Measurements from ENCODE around the gene MTHFD1L.

MTHFD1L gene

DNA sequence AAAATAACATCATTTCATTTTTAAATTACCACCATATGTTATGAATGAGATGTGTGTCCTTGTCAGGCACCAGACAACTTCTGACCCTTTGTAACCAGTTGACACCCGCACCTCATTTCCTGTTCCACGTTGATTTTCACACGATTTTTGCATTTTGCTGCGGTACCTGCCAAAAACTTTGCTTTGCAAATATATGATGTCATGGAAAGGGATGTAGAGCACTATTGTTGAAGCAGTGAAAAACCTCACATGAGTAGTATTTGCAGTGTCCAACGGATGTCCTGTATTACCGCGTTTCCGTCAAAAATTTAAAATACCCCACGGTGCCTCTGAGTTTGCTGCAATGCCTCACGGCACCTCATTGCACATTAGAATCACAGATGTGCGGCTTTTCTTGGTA is 115.6 kb downstream of the MTHFD1L start:
- Histone ChIP-seq H3K4me3 (ENCODE audit: low read length) (no peak overlapping the region), H3K27ac (ENCODE audit: low read length) (no peak overlapping the region), H3K9me3 (ENCODE audit: control insufficient read depth, insufficient read depth, low read length) (no peaks in the 10 kb centered on the region), H3K4me1 (ENCODE audit: control insufficient read depth, insufficient read depth, low read length) (no peaks in the 10 kb centered on the region), H3K36me3 (ENCODE audit: control insufficient read depth, insufficient read depth, low read length) (no peaks in the 10 kb centered on the region), H3K27me3 (ENCODE audit: control insufficient read depth, insufficient read depth, low read length) (no peaks in the 10 kb centered on the region)
- DNase-seq (ENCODE audit: low read depth, low spot score), result no peak
- WGBS (ENCODE audit: insufficient coverage, insufficient read length), result no CpG with 5 or more reads among the region's 11 CpGs

DNA sequence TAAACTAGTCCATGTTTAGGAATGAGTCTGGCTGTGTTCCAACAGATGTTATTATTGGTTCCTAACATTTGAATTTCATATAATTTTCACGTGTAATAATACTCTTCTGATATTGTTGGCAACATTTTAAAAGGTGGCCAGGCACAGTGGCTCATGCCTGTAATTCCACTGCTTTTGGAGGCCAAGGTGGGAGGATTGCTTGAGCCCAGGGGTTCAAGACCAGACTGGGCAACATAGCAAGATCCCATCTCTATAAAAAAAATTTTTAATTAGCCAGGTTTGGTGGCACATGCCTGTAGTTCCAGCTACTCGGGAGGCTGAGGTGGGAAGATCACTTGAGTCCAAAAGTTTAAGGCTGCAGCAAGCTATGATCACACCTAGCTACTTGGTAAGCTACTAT is 116.2 kb downstream of the MTHFD1L start:
- no peak for DNase-seq (ENCODE audit: low read depth, low spot score)
- no peaks in the 10 kb centered on the region for H3K9me3 ChIP-seq (ENCODE audit: control insufficient read depth, insufficient read depth, low read length)
- no peaks in the 10 kb centered on the region for H3K4me1 ChIP-seq (ENCODE audit: control insufficient read depth, insufficient read depth, low read length)
- no peaks in the 10 kb centered on the region for H3K27me3 ChIP-seq (ENCODE audit: control insufficient read depth, insufficient read depth, low read length)
- no peaks in the 10 kb centered on the region for H3K36me3 ChIP-seq (ENCODE audit: control insufficient read depth, insufficient read depth, low read length)
- WGBS (ENCODE audit: insufficient coverage, insufficient read length), result no CpG with 5 or more reads among the region's 2 CpGs
- no peak overlapping the region for H3K27ac ChIP-seq (ENCODE audit: low read length)
- no peak overlapping the region for H3K4me3 ChIP-seq (ENCODE audit: low read length)

DNA sequence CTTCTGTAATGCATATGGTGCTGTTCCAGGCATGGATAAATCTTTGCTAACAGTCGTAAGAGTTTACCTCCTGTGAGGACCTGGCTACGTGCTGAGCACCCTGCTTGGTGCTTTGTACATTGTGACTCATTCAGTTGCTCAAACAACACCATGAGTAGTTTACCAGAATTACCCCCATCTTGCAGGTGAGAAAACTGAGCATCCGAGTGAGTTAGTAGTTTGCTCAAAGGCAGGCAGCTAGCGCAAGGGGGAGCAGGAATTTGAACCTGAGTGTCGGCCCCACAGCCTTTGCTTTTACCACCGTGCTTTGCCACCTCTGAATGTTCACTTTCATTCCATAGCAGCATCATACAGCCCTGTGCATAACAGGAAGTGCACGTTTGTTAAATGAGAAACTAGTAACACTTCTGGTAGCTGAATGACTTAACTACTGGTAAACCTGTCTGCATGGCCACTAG is 121.9 kb downstream of the MTHFD1L start:
- Histone ChIP-seq H3K36me3 (ENCODE audit: control insufficient read depth, insufficient read depth, low read length) (no peaks in the 10 kb centered on the region), H3K27me3 (ENCODE audit: control insufficient read depth, insufficient read depth, low read length) (no peaks in the 10 kb centered on the region), H3K4me3 (ENCODE audit: low read length) (no peak overlapping the region), H3K9me3 (ENCODE audit: control insufficient read depth, insufficient read depth, low read length) (no peaks in the 10 kb centered on the region), H3K27ac (ENCODE audit: low read length) (no peak overlapping the region), H3K4me1 (ENCODE audit: control insufficient read depth, insufficient read depth, low read length) (no peaks in the 10 kb centered on the region)
- no CpG with 5 or more reads among the region's 7 CpGs for WGBS (ENCODE audit: insufficient coverage, insufficient read length)
- no peak for DNase-seq (ENCODE audit: low read depth, low spot score)

DNA sequence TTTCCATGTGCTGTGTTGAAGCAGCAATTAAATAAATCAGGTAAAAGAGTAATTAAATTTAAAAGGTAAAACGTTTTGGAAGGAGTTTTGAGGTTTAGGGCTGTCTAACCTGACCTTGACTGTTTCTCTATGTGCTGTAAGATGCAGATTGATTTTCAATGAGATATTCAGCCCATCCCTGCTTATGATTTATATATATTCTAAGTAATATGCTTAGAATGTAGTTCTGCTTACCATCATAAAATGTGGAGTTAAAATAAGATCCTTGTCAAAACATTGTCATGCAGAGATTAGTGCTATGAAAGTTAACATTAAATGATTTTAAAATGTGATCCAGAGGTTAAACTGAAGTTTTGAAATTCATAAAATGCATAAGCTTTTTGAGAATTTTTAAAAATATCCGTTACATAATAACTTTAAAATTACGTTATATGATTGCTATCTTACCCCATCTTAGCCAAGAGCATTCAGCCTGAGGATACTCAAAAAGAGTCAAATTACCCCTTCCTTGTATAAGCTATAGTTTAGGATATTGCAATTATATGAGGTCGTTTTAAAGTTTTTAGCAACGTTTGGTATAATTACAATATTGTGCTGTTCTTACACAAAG is 122.5 kb downstream of the MTHFD1L start:
- Histone ChIP-seq H3K4me1 (ENCODE audit: control insufficient read depth, insufficient read depth, low read length) (no peaks in the 10 kb centered on the region), H3K27me3 (ENCODE audit: control insufficient read depth, insufficient read depth, low read length) (no peaks in the 10 kb centered on the region), H3K4me3 (ENCODE audit: low read length) (no peak overlapping the region), H3K27ac (ENCODE audit: low read length) (no peak overlapping the region), H3K36me3 (ENCODE audit: control insufficient read depth, insufficient read depth, low read length) (no peaks in the 10 kb centered on the region), H3K9me3 (ENCODE audit: control insufficient read depth, insufficient read depth, low read length) (no peaks in the 10 kb centered on the region)
- DNase-seq (ENCODE audit: low read depth, low spot score), result no peak
- WGBS (ENCODE audit: insufficient coverage, insufficient read length), result 100% methylated on average over 3 of the region's 5 CpGs

DNA sequence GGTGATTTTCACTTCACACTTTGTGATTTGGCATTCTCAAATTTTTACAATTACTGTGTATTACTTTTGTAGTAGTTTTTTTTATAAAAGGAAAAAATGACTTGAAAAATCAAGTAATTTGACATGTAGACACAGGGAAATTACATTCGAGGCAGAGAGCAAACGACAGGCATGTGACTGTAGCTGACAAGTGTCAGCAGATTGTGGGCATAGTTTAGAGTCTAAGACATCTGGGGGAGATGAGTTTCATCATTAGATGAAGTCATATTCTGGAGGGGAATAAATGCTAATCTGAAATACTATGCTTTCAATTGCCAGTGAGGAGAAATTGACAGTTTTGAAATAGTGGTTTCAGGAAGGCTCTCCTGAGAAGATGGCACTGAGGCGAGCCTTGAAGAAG is 126.0 kb downstream of the MTHFD1L start:
- H3K4me3 ChIP-seq (ENCODE audit: low read length), result no peak overlapping the region
- no peaks in the 10 kb centered on the region for H3K4me1 ChIP-seq (ENCODE audit: control insufficient read depth, insufficient read depth, low read length)
- no peak overlapping the region for H3K27ac ChIP-seq (ENCODE audit: low read length)
- no CpG with 5 or more reads among the region's 3 CpGs for WGBS (ENCODE audit: insufficient coverage, insufficient read length)
- DNase-seq (ENCODE audit: low read depth, low spot score), result no peak
- H3K36me3 ChIP-seq (ENCODE audit: control insufficient read depth, insufficient read depth, low read length), result no peaks in the 10 kb centered on the region
- no peaks in the 10 kb centered on the region for H3K9me3 ChIP-seq (ENCODE audit: control insufficient read depth, insufficient read depth, low read length)
- no peaks in the 10 kb centered on the region for H3K27me3 ChIP-seq (ENCODE audit: control insufficient read depth, insufficient read depth, low read length)

DNA sequence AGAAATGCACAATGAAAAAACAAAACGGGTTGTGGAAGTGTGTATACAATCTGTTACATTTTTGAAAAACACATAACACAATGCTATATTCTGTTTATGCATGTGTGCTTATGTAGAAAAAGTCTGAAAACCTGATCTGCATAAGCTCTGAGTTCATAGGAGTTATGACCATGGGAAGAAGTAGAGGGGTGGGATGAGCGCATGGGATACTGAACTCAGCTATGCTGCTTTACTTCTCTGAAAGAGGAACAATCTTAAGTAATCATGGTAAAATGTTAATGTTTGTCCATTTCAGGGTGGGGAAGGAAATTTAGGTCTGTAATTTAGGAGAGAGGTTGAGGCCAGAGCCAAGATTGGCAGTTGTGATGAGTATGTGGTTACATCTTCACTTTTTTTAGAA is 126.8 kb downstream of the MTHFD1L start:
- Histone ChIP-seq H3K36me3 (ENCODE audit: control insufficient read depth, insufficient read depth, low read length) (no peaks in the 10 kb centered on the region), H3K27ac (ENCODE audit: low read length) (no peak overlapping the region), H3K27me3 (ENCODE audit: control insufficient read depth, insufficient read depth, low read length) (no peaks in the 10 kb centered on the region), H3K9me3 (ENCODE audit: control insufficient read depth, insufficient read depth, low read length) (no peaks in the 10 kb centered on the region), H3K4me3 (ENCODE audit: low read length) (no peak overlapping the region), H3K4me1 (ENCODE audit: control insufficient read depth, insufficient read depth, low read length) (no peaks in the 10 kb centered on the region)
- WGBS (ENCODE audit: insufficient coverage, insufficient read length), result no CpG with 5 or more reads among the region's 2 CpGs
- no peak for DNase-seq (ENCODE audit: low read depth, low spot score)

DNA sequence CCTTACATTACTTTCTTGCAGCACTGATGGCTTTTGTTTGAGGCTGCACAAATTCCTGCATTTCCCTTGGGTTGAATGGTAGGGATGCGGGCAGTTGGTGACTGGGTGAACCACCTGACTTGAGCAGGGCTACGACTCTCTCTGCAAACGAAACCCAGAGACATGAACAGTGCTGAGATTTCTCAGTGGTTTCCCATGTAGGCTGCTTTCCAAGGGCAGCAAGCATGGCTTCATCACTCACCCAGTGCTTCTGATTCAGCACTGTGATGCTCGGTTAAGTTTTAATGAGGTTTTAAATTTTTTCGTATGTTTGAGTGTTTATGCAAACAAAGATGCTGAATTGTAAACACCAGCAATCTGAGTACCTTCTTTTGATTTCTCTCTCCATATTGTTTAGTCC is 127.2 kb downstream of the MTHFD1L start:
- DNase-seq (ENCODE audit: low read depth, low spot score), result no peak
- no CpG with 5 or more reads among the region's 5 CpGs for WGBS (ENCODE audit: insufficient coverage, insufficient read length)
- no peak overlapping the region for H3K27ac ChIP-seq (ENCODE audit: low read length)
- no peaks in the 10 kb centered on the region for H3K4me1 ChIP-seq (ENCODE audit: control insufficient read depth, insufficient read depth, low read length)
- H3K4me3 ChIP-seq (ENCODE audit: low read length), result no peak overlapping the region
- no peaks in the 10 kb centered on the region for H3K9me3 ChIP-seq (ENCODE audit: control insufficient read depth, insufficient read depth, low read length)
- H3K36me3 ChIP-seq (ENCODE audit: control insufficient read depth, insufficient read depth, low read length), result no peaks in the 10 kb centered on the region
- no peaks in the 10 kb centered on the region for H3K27me3 ChIP-seq (ENCODE audit: control insufficient read depth, insufficient read depth, low read length)

DNA sequence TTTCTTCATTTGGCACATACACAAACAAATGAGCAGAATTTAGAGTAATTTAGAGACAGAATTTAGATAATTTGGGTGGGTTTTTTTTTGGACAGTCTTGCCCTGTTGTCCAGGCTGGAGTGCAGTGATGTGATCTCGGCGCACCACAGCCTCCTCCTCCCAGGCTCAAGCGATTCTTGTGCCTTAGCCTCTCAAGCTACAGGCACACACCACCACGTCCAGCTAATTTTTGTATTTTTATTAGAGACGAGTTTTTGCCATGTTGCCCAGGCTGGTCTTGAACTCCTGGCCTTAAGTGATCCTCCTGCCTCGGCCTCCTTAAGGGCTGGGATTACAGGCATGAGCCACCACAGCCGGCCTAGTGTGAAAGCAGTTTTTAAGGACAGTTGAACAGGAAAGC is 127.8 kb downstream of the MTHFD1L start:
- H3K4me1 ChIP-seq (ENCODE audit: control insufficient read depth, insufficient read depth, low read length), result no peaks in the 10 kb centered on the region
- DNase-seq (ENCODE audit: low read depth, low spot score), result no peak
- no peak overlapping the region for H3K4me3 ChIP-seq (ENCODE audit: low read length)
- no peak overlapping the region for H3K27ac ChIP-seq (ENCODE audit: low read length)
- H3K27me3 ChIP-seq (ENCODE audit: control insufficient read depth, insufficient read depth, low read length), result no peaks in the 10 kb centered on the region
- WGBS (ENCODE audit: insufficient coverage, insufficient read length), result no CpG with 5 or more reads among the region's 7 CpGs
- H3K36me3 ChIP-seq (ENCODE audit: control insufficient read depth, insufficient read depth, low read length), result no peaks in the 10 kb centered on the region
- no peaks in the 10 kb centered on the region for H3K9me3 ChIP-seq (ENCODE audit: control insufficient read depth, insufficient read depth, low read length)

DNA sequence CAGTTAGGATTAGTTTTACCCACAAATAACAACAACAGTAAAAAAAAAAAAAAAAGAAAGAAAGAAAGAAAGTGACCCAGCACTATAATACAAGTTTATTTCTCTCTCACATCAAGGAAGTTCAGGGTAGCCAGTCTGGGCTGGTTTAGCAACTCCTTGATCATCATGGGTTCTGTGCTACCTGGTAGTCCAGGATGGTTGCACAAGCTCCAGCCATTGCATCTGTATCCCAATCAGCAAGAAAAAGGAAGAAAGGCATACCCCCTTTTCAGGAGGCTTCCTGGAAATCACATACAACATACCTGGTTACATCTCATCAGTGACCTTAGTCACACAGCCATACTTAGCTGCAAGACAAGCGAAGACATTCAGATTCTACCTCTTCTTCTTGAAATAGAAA is 128.5 kb downstream of the MTHFD1L start:
- no peak for DNase-seq (ENCODE audit: low read depth, low spot score)
- Histone ChIP-seq H3K4me3 (ENCODE audit: low read length) (no peak overlapping the region), H3K9me3 (ENCODE audit: control insufficient read depth, insufficient read depth, low read length) (no peaks in the 10 kb centered on the region), H3K27ac (ENCODE audit: low read length) (no peak overlapping the region), H3K4me1 (ENCODE audit: control insufficient read depth, insufficient read depth, low read length) (no peaks in the 10 kb centered on the region), H3K36me3 (ENCODE audit: control insufficient read depth, insufficient read depth, low read length) (no peaks in the 10 kb centered on the region), H3K27me3 (ENCODE audit: control insufficient read depth, insufficient read depth, low read length) (no peaks in the 10 kb centered on the region)
- no CpG with 5 or more reads among the region's 1 CpG for WGBS (ENCODE audit: insufficient coverage, insufficient read length)

DNA sequence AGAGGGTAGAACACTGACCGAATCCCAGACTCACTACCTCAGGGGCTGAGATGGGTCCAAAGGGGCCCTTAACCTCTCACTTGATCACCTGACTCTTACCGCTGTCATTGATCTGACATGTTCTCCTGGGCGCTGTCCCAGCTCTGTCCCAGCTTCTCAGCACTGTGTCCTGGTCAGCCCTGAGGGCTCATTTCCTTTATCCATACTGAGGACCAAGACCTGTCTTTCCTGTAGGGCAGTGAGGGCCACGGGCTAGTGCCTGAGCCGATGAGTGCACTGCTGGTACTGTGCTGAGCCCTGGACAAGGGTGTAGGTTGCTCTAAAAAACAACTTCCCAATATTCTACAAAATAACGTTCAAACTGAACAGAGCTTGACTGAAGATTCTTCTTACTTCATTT is 131.5 kb downstream of the MTHFD1L start:
- WGBS (ENCODE audit: insufficient coverage, insufficient read length), result no CpG with 5 or more reads among the region's 6 CpGs
- Histone ChIP-seq H3K4me3 (ENCODE audit: low read length) (no peak overlapping the region), H3K27ac (ENCODE audit: low read length) (no peak overlapping the region)

DNA sequence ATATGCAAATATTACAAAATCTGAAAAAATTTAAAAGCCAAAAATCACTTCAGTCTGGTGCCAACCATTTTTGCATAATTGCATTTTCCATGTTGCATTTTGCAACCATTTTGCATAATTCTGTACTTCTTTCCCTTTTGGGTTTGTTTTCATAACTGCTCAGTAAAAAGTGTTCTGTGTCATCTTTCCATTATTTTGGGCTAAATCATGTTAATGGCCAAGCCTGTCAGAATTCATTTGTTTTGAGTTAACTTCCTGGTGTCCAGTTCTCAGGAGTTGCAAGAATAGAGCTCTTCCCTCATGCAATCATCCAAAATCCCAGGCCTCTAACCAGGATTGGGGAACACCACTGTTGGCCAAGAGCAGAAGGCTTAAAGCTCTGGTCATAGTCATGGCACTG is 133.6 kb downstream of the MTHFD1L start:
- H3K4me1 ChIP-seq (ENCODE audit: control insufficient read depth, insufficient read depth, low read length), result no peaks in the 10 kb centered on the region
- no peak for DNase-seq (ENCODE audit: low read depth, low spot score)
- H3K27ac ChIP-seq (ENCODE audit: low read length), result no peak overlapping the region
- no peak overlapping the region for H3K4me3 ChIP-seq (ENCODE audit: low read length)
- H3K36me3 ChIP-seq (ENCODE audit: control insufficient read depth, insufficient read depth, low read length), result no peaks in the 10 kb centered on the region
- H3K27me3 ChIP-seq (ENCODE audit: control insufficient read depth, insufficient read depth, low read length), result no peaks in the 10 kb centered on the region
- H3K9me3 ChIP-seq (ENCODE audit: control insufficient read depth, insufficient read depth, low read length), result no peaks in the 10 kb centered on the region

More for the DNA sequence above, 131.5 kb downstream of the MTHFD1L start:
- H3K9me3 ChIP-seq (ENCODE audit: control insufficient read depth, insufficient read depth, low read length), result no peaks in the 10 kb centered on the region
- no peak for DNase-seq (ENCODE audit: low read depth, low spot score)
- no peaks in the 10 kb centered on the region for H3K36me3 ChIP-seq (ENCODE audit: control insufficient read depth, insufficient read depth, low read length)
- H3K27me3 ChIP-seq (ENCODE audit: control insufficient read depth, insufficient read depth, low read length), result no peaks in the 10 kb centered on the region
- H3K4me1 ChIP-seq (ENCODE audit: control insufficient read depth, insufficient read depth, low read length), result no peaks in the 10 kb centered on the region
